Brain pericyte (primary cell): Measurements from ENCODE around the gene DLL3.

Experiments
- DNase-seq: peaks from one replicate; pipeline ENCODE4 v3.0.0-alpha.2; 2012; ENCODE audit warnings: low read depth, low spot score

The DLL3 gene

GRCh38 chr19:39483141-39483540, 15.6 kb upstream of the DLL3 start:
- DNase-seq: no peak

GRCh38 chr19:39489756-39490155, 9.0 kb upstream of the DLL3 start:
- no peak for DNase-seq

- no peak for DNase-seq
Measured at GRCh38 chr19:39492225-39492624, 6.5 kb upstream of the DLL3 start.

- no peak for DNase-seq
Measured at GRCh38 chr19:39492788-39493187, 6.0 kb upstream of the DLL3 start.

- DNase-seq: no peak
Measured at GRCh38 chr19:39494661-39495060, 4.1 kb upstream of the DLL3 start.

GRCh38 chr19:39496063-39496462, 2.7 kb upstream of the DLL3 start:
- no peak for DNase-seq

GRCh38 chr19:39497701-39497995, 1.1 kb upstream of the DLL3 start:
- no peak for DNase-seq

- DNase-seq: no peak
Measured at GRCh38 chr19:39497996-39498797, 550 bp upstream of the DLL3 start.

- DNase-seq: no peak
Measured at GRCh38 chr19:39499932-39500331, 1.2 kb downstream of the DLL3 start.

GRCh38 chr19:39500543-39500942, 1.8 kb downstream of the DLL3 start:
- DNase-seq: no peak

GRCh38 chr19:39501340-39501739, 2.6 kb downstream of the DLL3 start:
- no peak for DNase-seq

- no peak for DNase-seq
Measured at GRCh38 chr19:39502640-39503417, 4.1 kb downstream of the DLL3 start.

GRCh38 chr19:39506598-39506943, 7.8 kb downstream of the DLL3 start:
- no peak for DNase-seq

- DNase-seq: no peak
Measured at GRCh38 chr19:39506944-39507714, 8.4 kb downstream of the DLL3 start.

GRCh38 chr19:39507715-39508364, 9.1 kb downstream of the DLL3 start:
- no peak for DNase-seq

- DNase-seq: no peak
Measured at GRCh38 chr19:39508629-39509028, 9.9 kb downstream of the DLL3 start.

- no peak for DNase-seq
Measured at GRCh38 chr19:39509233-39509632, 10.5 kb downstream of the DLL3 start.

GRCh38 chr19:39512988-39513387, 14.2 kb downstream of the DLL3 start:
- no peak for DNase-seq

GRCh38 chr19:39514840-39515550, 16.2 kb downstream of the DLL3 start, which contains the start of gene SELENOV:
SELENOV (plus strand) TSS chr19:39515139; CDS start chr19:39515213, 74 bp downstream.
- DNase-seq: no peak

- no peak for DNase-seq
Measured at GRCh38 chr19:39515551-39516191, 16.9 kb downstream of the DLL3 start.

GRCh38 chr19:39516270-39516669, 17.5 kb downstream of the DLL3 start:
- DNase-seq: no peak
